Measurements from ENCODE around the gene RGL1. TPM values are rescaled to one million over a fixed set of nuclear protein-coding genes. Genes with fewer than 3 reads are reported as not detected.

Gene RGL1
- total RNA-seq, 1 donor from 2014 or later, result 3.0 TPM

GRCh38 chr1:183885142-183885735 lies 80.3 kb downstream of the RGL1 start:
- H3K27ac Mint-ChIP-seq, result no peak overlapping the region
- no peak for TF ChIP-seq CTCF (IDR thresholded peaks at IDR 0.05)
- intact Hi-C loops (cut with micrococcal nuclease), result no loop called here
- CTCF ChIA-PET, result interaction anchor here (0.6 to 0.9 kb wide), 2 partner anchors 30 to 200 kb away, joined by 3 read pairs; no protein-coding TSS in a partner anchor
- peaks cover 5% of the 10 kb centered on the region for H3K4me1 Mint-ChIP-seq
- DNase-seq, result no peak
- H3K36me3 Mint-ChIP-seq (ENCODE audit: low read depth), result no peaks in the 10 kb centered on the region
- POLR2A ChIA-PET, result interaction anchor here (0.8 kb wide), 1 partner anchor 10 kb away, joined by 3 read pairs; no protein-coding TSS in a partner anchor
- no peak overlapping the region for H3K4me3 Mint-ChIP-seq
- no peaks in the 10 kb centered on the region for H3K9me3 Mint-ChIP-seq
- no peak for ATAC-seq (ENCODE audit: low read depth)
- H3K27me3 Mint-ChIP-seq, result peaks cover 4% of the 10 kb centered on the region

GRCh38 chr1:183886083-183886828 lies 81.3 kb downstream of the RGL1 start:
- ChIA-PET POLR2A (no interaction called here), CTCF (no interaction called here)
- no peak for ATAC-seq (ENCODE audit: low read depth)
- H3K9me3 Mint-ChIP-seq, result no peaks in the 10 kb centered on the region
- no peaks in the 10 kb centered on the region for H3K36me3 Mint-ChIP-seq (ENCODE audit: low read depth)
- intact Hi-C loops (cut with micrococcal nuclease), result loop anchor here (2.0 kb wide), 1 partner anchor 17 kb away; no protein-coding TSS in a partner anchor
- H3K4me3 Mint-ChIP-seq, result no peak overlapping the region
- no peak overlapping the region for H3K27ac Mint-ChIP-seq
- DNase-seq, result no peak
- no peak for TF ChIP-seq CTCF (IDR thresholded peaks at IDR 0.05)
- H3K4me1 Mint-ChIP-seq, result peaks cover 7% of the 10 kb centered on the region
- H3K27me3 Mint-ChIP-seq, result peaks cover 4% of the 10 kb centered on the region

GRCh38 chr1:183886853-183887252 lies 81.9 kb downstream of the RGL1 start:
- H3K9me3 Mint-ChIP-seq, result no peaks in the 10 kb centered on the region
- H3K4me3 Mint-ChIP-seq, result no peak overlapping the region
- H3K27me3 Mint-ChIP-seq, result peaks cover 4% of the 10 kb centered on the region
- DNase-seq, result no peak
- no peak for TF ChIP-seq CTCF (IDR thresholded peaks at IDR 0.05)
- H3K36me3 Mint-ChIP-seq (ENCODE audit: low read depth), result no peaks in the 10 kb centered on the region
- CTCF ChIA-PET, result no interaction called here
- H3K4me1 Mint-ChIP-seq, result peaks cover 8% of the 10 kb centered on the region
- ATAC-seq (ENCODE audit: low read depth), result no peak
- POLR2A ChIA-PET, result no interaction called here
- intact Hi-C loops (cut with micrococcal nuclease), result loop anchor here (2.0 kb wide), 1 partner anchor 16 kb away; no protein-coding TSS in a partner anchor
- no peak overlapping the region for H3K27ac Mint-ChIP-seq

- peaks cover 8% of the 10 kb centered on the region for H3K4me1 Mint-ChIP-seq
- intact Hi-C loops (cut with micrococcal nuclease), result loop anchor here (2.0 kb wide), 1 partner anchor 15 kb away; no protein-coding TSS in a partner anchor
- TF ChIP-seq CTCF (IDR thresholded peaks at IDR 0.05), result no peak
- ChIA-PET CTCF (interaction anchor here (1.1 kb wide), 1 partner anchor 28 kb away, joined by 5 read pairs; no protein-coding TSS in a partner anchor), POLR2A (no interaction called here)
- no peak overlapping the region for H3K27ac Mint-ChIP-seq
- H3K36me3 Mint-ChIP-seq (ENCODE audit: low read depth), result no peaks in the 10 kb centered on the region
- no peak overlapping the region for H3K4me3 Mint-ChIP-seq
- DNase-seq (no peak), ATAC-seq (ENCODE audit: low read depth) (no peak)
- no peaks in the 10 kb centered on the region for H3K27me3 Mint-ChIP-seq
- no peaks in the 10 kb centered on the region for H3K9me3 Mint-ChIP-seq
Observed at GRCh38 chr1:183887826-183888819, 83.2 kb downstream of the RGL1 start.
